Central memory CD8-positive, alpha-beta T cell (primary cell): ENCODE data around the gene AFF4.
"Not testable (repeated sequence)": the region's sequence is repeated elsewhere in the genome, so short reads cannot be mapped to it uniquely, and the experiment has no call there.

Source experiments
- ATAC-seq: fragments of 150-1000 bp; cut with Tn5 transposase; replicated peaks from 2 replicates; pipeline ENCODE4 v1.10.0; 2022; ENCODE audit warnings: mild to moderate bottlenecking, moderate FRiP score, moderate number of reproducible peaks; ENCODE audit not compliant: poor library complexity, severe bottlenecking; ENCODE audit errors: extremely low read depth
- DNase-seq, 2 donors: peaks; one replicate each; pipeline ENCODE4 v3.0.0; 2021; ENCODE audit warnings: low spot score in 2 of 2
- H3K27ac Mint-ChIP-seq: one replicate; pipeline ENCODE4 v1.8.0; 2022; ENCODE audit warnings: low read depth, mild to moderate bottlenecking, moderate library complexity, mixed read lengths
- H3K27me3 Mint-ChIP-seq: one replicate; pipeline ENCODE4 v1.8.0; 2022; ENCODE audit warnings: mixed read lengths
- H3K36me3 Mint-ChIP-seq: one replicate; pipeline ENCODE4 v1.8.0; 2022; ENCODE audit warnings: mild to moderate bottlenecking, moderate library complexity, mixed read lengths; ENCODE audit not compliant: insufficient read depth
- H3K4me1 Mint-ChIP-seq: one replicate; pipeline ENCODE4 v1.8.0; 2022; ENCODE audit warnings: mixed read lengths
- H3K4me3 Mint-ChIP-seq: one replicate; pipeline ENCODE4 v1.8.0; 2022; ENCODE audit warnings: mild to moderate bottlenecking, moderate library complexity, mixed read lengths
- H3K9me3 Mint-ChIP-seq: one replicate; pipeline ENCODE4 v1.8.0; 2022; ENCODE audit warnings: mixed read lengths

AFF4 gene

GRCh38 chr5:132976852-132977251, 13.4 kb upstream of the AFF4 start:
- ATAC-seq (no peak), DNase-seq (no peak)
- Mint-ChIP-seq H3K27me3 (no peaks in the 10 kb centered on the region), H3K4me3 (no peak overlapping the region), H3K36me3 (no peaks in the 10 kb centered on the region), H3K4me1 (no peaks in the 10 kb centered on the region), H3K9me3 (peaks cover 5% of the 10 kb centered on the region), H3K27ac (no peak overlapping the region)

GRCh38 chr5:132972436-132972828, 9.0 kb upstream of the AFF4 start:
- H3K4me1 Mint-ChIP-seq, ATAC-seq, H3K27ac Mint-ChIP-seq, H3K36me3 Mint-ChIP-seq, H3K27me3 Mint-ChIP-seq, DNase-seq, H3K9me3 Mint-ChIP-seq, H3K4me3 Mint-ChIP-seq: not testable (repeated sequence)

- no peak overlapping the region for H3K4me3 Mint-ChIP-seq
- ATAC-seq (no peak), DNase-seq (no peak)
- H3K27ac Mint-ChIP-seq, result no peak overlapping the region
- H3K9me3 Mint-ChIP-seq, result peaks cover 2% of the 10 kb centered on the region
- H3K36me3 Mint-ChIP-seq, result no peaks in the 10 kb centered on the region
- no peaks in the 10 kb centered on the region for H3K27me3 Mint-ChIP-seq
- no peaks in the 10 kb centered on the region for H3K4me1 Mint-ChIP-seq
Measured at GRCh38 chr5:132971483-132972435, 8.3 kb upstream of the AFF4 start.

- Mint-ChIP-seq H3K36me3 (peaks cover 9% of the 10 kb centered on the region), H3K4me1 (peaks cover 17% of the 10 kb centered on the region), H3K27me3 (no peaks in the 10 kb centered on the region), H3K9me3 (no peaks in the 10 kb centered on the region), H3K4me3 (no peak overlapping the region), H3K27ac (peak overlapping the region; percentile 95)
- DNase-seq, result no peak
- no peak for ATAC-seq
Measured at GRCh38 chr5:132965120-132965519, 1.7 kb upstream of the AFF4 start.

- H3K27ac Mint-ChIP-seq, result peak overlapping the region; percentile 95
- H3K4me1 Mint-ChIP-seq, result peaks cover 31% of the 10 kb centered on the region
- DNase-seq, result no peak
- no peaks in the 10 kb centered on the region for H3K27me3 Mint-ChIP-seq
- peaks cover 24% of the 10 kb centered on the region for H3K36me3 Mint-ChIP-seq
- H3K9me3 Mint-ChIP-seq, result no peaks in the 10 kb centered on the region
- no peak for ATAC-seq
- peak overlapping the region; percentile 92 for H3K4me3 Mint-ChIP-seq
Measured at GRCh38 chr5:132962429-132963021, 909 bp downstream of the AFF4 start.

GRCh38 chr5:132961887-132962286, 1.5 kb downstream of the AFF4 start:
- Mint-ChIP-seq H3K4me1 (peaks cover 31% of the 10 kb centered on the region), H3K27me3 (no peaks in the 10 kb centered on the region), H3K36me3 (peaks cover 24% of the 10 kb centered on the region), H3K9me3 (no peaks in the 10 kb centered on the region), H3K4me3 (peak overlapping the region; percentile 92), H3K27ac (peak overlapping the region; percentile 95)
- DNase-seq (no peak), ATAC-seq (no peak)

GRCh38 chr5:132961123-132961815, 2.2 kb downstream of the AFF4 start:
- Mint-ChIP-seq H3K4me3 (peak overlapping the region; percentile 92), H3K36me3 (peaks cover 26% of the 10 kb centered on the region), H3K27ac (peak overlapping the region; percentile 95), H3K4me1 (peaks cover 31% of the 10 kb centered on the region)
- not testable (repeated sequence) for H3K27me3 Mint-ChIP-seq, ATAC-seq, DNase-seq, H3K9me3 Mint-ChIP-seq

GRCh38 chr5:132956166-132956799, 7.2 kb downstream of the AFF4 start:
- ATAC-seq, H3K9me3 Mint-ChIP-seq, H3K4me3 Mint-ChIP-seq, DNase-seq, H3K27me3 Mint-ChIP-seq: not testable (repeated sequence)
- Mint-ChIP-seq H3K36me3 (peaks cover 29% of the 10 kb centered on the region), H3K4me1 (peaks cover 52% of the 10 kb centered on the region), H3K27ac (peak overlapping the region; percentile 29)

GRCh38 chr5:132953710-132954109, 9.7 kb downstream of the AFF4 start:
- Mint-ChIP-seq H3K9me3 (no peaks in the 10 kb centered on the region), H3K4me3 (peak overlapping the region; percentile 3), H3K27ac (no peak overlapping the region), H3K27me3 (no peaks in the 10 kb centered on the region), H3K4me1 (peaks cover 53% of the 10 kb centered on the region), H3K36me3 (peaks cover 27% of the 10 kb centered on the region)
- DNase-seq (no peak), ATAC-seq (no peak)

- H3K4me1 Mint-ChIP-seq, result peaks cover 53% of the 10 kb centered on the region
- H3K36me3 Mint-ChIP-seq, result peaks cover 24% of the 10 kb centered on the region
- H3K4me3 Mint-ChIP-seq, result no peak overlapping the region
- no peak for ATAC-seq
- H3K9me3 Mint-ChIP-seq, result no peaks in the 10 kb centered on the region
- H3K27me3 Mint-ChIP-seq, result no peaks in the 10 kb centered on the region
- no peak for DNase-seq
- peak overlapping the region; percentile 13 for H3K27ac Mint-ChIP-seq
Measured at GRCh38 chr5:132952829-132953228, 10.6 kb downstream of the AFF4 start.

- peaks cover 59% of the 10 kb centered on the region for H3K4me1 Mint-ChIP-seq
Measured at GRCh38 chr5:132951897-132952296, 11.5 kb downstream of the AFF4 start.

GRCh38 chr5:132949136-132949535, 14.3 kb downstream of the AFF4 start:
- Mint-ChIP-seq H3K27me3 (no peaks in the 10 kb centered on the region), H3K27ac (peak overlapping the region; percentile 42), H3K9me3 (no peaks in the 10 kb centered on the region), H3K4me1 (peaks cover 63% of the 10 kb centered on the region), H3K36me3 (peaks cover 19% of the 10 kb centered on the region), H3K4me3 (no peak overlapping the region)
- ATAC-seq (no peak), DNase-seq (no peak)

More at GRCh38 chr5:132951897-132952296, 11.5 kb downstream of the AFF4 start:
- ATAC-seq, result no peak
- H3K4me3 Mint-ChIP-seq, result no peak overlapping the region
- no peak for DNase-seq
- H3K9me3 Mint-ChIP-seq, result no peaks in the 10 kb centered on the region
- no peaks in the 10 kb centered on the region for H3K27me3 Mint-ChIP-seq
- peaks cover 24% of the 10 kb centered on the region for H3K36me3 Mint-ChIP-seq
- no peak overlapping the region for H3K27ac Mint-ChIP-seq
